Measurements from ENCODE around the gene BNC1.

Gene BNC1

GRCh38 chr15:83284559-83285283 is at the start of gene BNC1:
TSS of gene BNC1 (minus strand) at chr15:83284664. CDS start at chr15:83284628, 36 bp downstream.
- DNase-seq (ENCODE audit: low spot score), result no peak

- no peak for DNase-seq (ENCODE audit: low spot score)
Measured at GRCh38 chr15:83327041-83327440, 42.6 kb upstream of the BNC1 start.

GRCh38 chr15:83324799-83325198 is 40.3 kb upstream of the BNC1 start:
- DNase-seq (ENCODE audit: low spot score), result no peak

GRCh38 chr15:83323296-83323711 is 38.8 kb upstream of the BNC1 start:
- no peak for DNase-seq (ENCODE audit: low spot score)

GRCh38 chr15:83322691-83323090 is 38.2 kb upstream of the BNC1 start:
- no peak for DNase-seq (ENCODE audit: low spot score)

- no peak for DNase-seq (ENCODE audit: low spot score)
Measured at GRCh38 chr15:83322061-83322460, 37.6 kb upstream of the BNC1 start.

- no peak for DNase-seq (ENCODE audit: low spot score)
Measured at GRCh38 chr15:83320844-83321243, 36.4 kb upstream of the BNC1 start.

- DNase-seq (ENCODE audit: low spot score), result no peak
Measured at GRCh38 chr15:83320404-83320803, 35.9 kb upstream of the BNC1 start.

GRCh38 chr15:83319771-83320170 is 35.3 kb upstream of the BNC1 start:
- no peak for DNase-seq (ENCODE audit: low spot score)

- no peak for DNase-seq (ENCODE audit: low spot score)
Measured at GRCh38 chr15:83318861-83319415, 34.5 kb upstream of the BNC1 start.

- no peak for DNase-seq (ENCODE audit: low spot score)
Measured at GRCh38 chr15:83318036-83318435, 33.6 kb upstream of the BNC1 start.

- DNase-seq (ENCODE audit: low spot score), result no peak
Measured at GRCh38 chr15:83312071-83312470, 27.6 kb upstream of the BNC1 start.

- DNase-seq (ENCODE audit: low spot score), result no peak
Measured at GRCh38 chr15:83310521-83311456, 26.3 kb upstream of the BNC1 start.

GRCh38 chr15:83308671-83309070 is 24.2 kb upstream of the BNC1 start:
- DNase-seq (ENCODE audit: low spot score), result no peak

- DNase-seq (ENCODE audit: low spot score), result no peak
Measured at GRCh38 chr15:83306561-83306960, 22.1 kb upstream of the BNC1 start.

- DNase-seq (ENCODE audit: low spot score), result no peak
Measured at GRCh38 chr15:83305704-83306291, 21.3 kb upstream of the BNC1 start.

GRCh38 chr15:83304861-83305703 is 20.6 kb upstream of the BNC1 start:
- DNase-seq (ENCODE audit: low spot score), result no peak

- no peak for DNase-seq (ENCODE audit: low spot score)
Measured at GRCh38 chr15:83303535-83303934, 19.1 kb upstream of the BNC1 start.

GRCh38 chr15:83300826-83301225 is 16.4 kb upstream of the BNC1 start:
- DNase-seq (ENCODE audit: low spot score), result no peak

GRCh38 chr15:83299462-83299861 is 15.0 kb upstream of the BNC1 start:
- no peak for DNase-seq (ENCODE audit: low spot score)

GRCh38 chr15:83295417-83295816 is 11.0 kb upstream of the BNC1 start:
- DNase-seq (ENCODE audit: low spot score), result no peak

- no peak for DNase-seq (ENCODE audit: low spot score)
Measured at GRCh38 chr15:83293201-83293600, 8.7 kb upstream of the BNC1 start.
